HEK293 (cell line): Measurements from ENCODE around the gene RHOT2.

Experiments used
- KLF16 ChIP-seq: fragments of 450-650 bp; formaldehyde crosslinking; IDR thresholded peaks from 2 replicates; pipeline ENCODE4 v1.5.1; 2017; ENCODE audit warnings: missing biosample characterization, missing genetic modification characterization
- KLF9 ChIP-seq: fragments of 450-650 bp; formaldehyde crosslinking; IDR thresholded peaks from 2 replicates; pipeline ENCODE4 v1.5.1; 2016; ENCODE audit warnings: missing biosample characterization, missing genetic modification characterization, low read depth
- MEIS1 ChIP-seq: sonication (generic); formaldehyde crosslinking; IDR thresholded peaks from 2 replicates; pipeline ENCODE4 v1.8.1; 2022; ENCODE audit warnings: missing genetic modification reagents, mild to moderate bottlenecking, borderline replicate concordance
- MZF1 ChIP-seq: fragments of 450-650 bp; formaldehyde crosslinking; IDR thresholded peaks from 2 replicates; pipeline ENCODE4 v1.5.1; 2017; ENCODE audit warnings: missing biosample characterization, missing genetic modification characterization, borderline replicate concordance
- RBAK ChIP-seq: fragments of 450-650 bp; formaldehyde crosslinking; IDR thresholded peaks from 2 replicates; pipeline ENCODE4 v1.5.1; 2016; ENCODE audit warnings: missing biosample characterization, missing genetic modification characterization
- SP3 ChIP-seq: fragments of 450-650 bp; formaldehyde crosslinking; IDR thresholded peaks from 2 replicates; pipeline ENCODE4 v1.5.1; 2016; ENCODE audit warnings: missing biosample characterization, missing genetic modification characterization
- WT1 ChIP-seq: fragments of 450-650 bp; formaldehyde crosslinking; IDR thresholded peaks from 2 replicates; pipeline ENCODE4 v1.5.1; 2016; ENCODE audit warnings: missing biosample characterization, missing genetic modification characterization
- ZBTB44 ChIP-seq: fragments of 450-650 bp; IDR thresholded peaks from 2 replicates; pipeline ENCODE4 v1.5.1; 2018; ENCODE audit warnings: missing biosample characterization, mild to moderate bottlenecking, missing genetic modification characterization
- ZEB2 ChIP-seq: fragments of 450-650 bp; formaldehyde crosslinking; IDR thresholded peaks from 2 replicates; pipeline ENCODE4 v1.5.1; 2016; ENCODE audit warnings: missing biosample characterization, missing genetic modification characterization
- ZIC2 ChIP-seq: fragments of 450-650 bp; formaldehyde crosslinking; IDR thresholded peaks from 2 replicates; pipeline ENCODE4 v1.5.1; 2016; ENCODE audit warnings: missing biosample characterization, missing genetic modification characterization
- ZNF10 ChIP-seq: fragments of 450-650 bp; formaldehyde crosslinking; IDR thresholded peaks from 2 replicates; pipeline ENCODE4 v1.5.1; 2017; ENCODE audit warnings: missing biosample characterization, missing genetic modification characterization
- ZNF112 ChIP-seq: fragments of 450-650 bp; formaldehyde crosslinking; IDR thresholded peaks from 2 replicates; pipeline ENCODE4 v1.5.0; 2017; ENCODE audit warnings: missing biosample characterization, missing genetic modification characterization
- ZNF148 ChIP-seq: fragments of 450-650 bp; formaldehyde crosslinking; IDR thresholded peaks from 2 replicates; pipeline ENCODE4 v1.5.0; 2017; ENCODE audit warnings: missing biosample characterization, missing genetic modification characterization, borderline replicate concordance
- ZNF16 ChIP-seq: fragments of 450-650 bp; formaldehyde crosslinking; IDR thresholded peaks from 2 replicates; pipeline ENCODE4 v1.5.1; 2016; ENCODE audit warnings: low read depth, missing biosample characterization, missing genetic modification characterization
- ZNF174 ChIP-seq: fragments of 450-650 bp; formaldehyde crosslinking; IDR thresholded peaks from 2 replicates; pipeline ENCODE4 v1.5.0; 2017; ENCODE audit warnings: missing biosample characterization, mild to moderate bottlenecking, missing genetic modification characterization
- ZNF18 ChIP-seq: fragments of 450-650 bp; formaldehyde crosslinking; IDR thresholded peaks from 2 replicates; pipeline ENCODE4 v1.5.1; 2016; ENCODE audit warnings: missing biosample characterization, missing genetic modification characterization
- ZNF221 ChIP-seq: fragments of 450-650 bp; formaldehyde crosslinking; IDR thresholded peaks from 2 replicates; pipeline ENCODE4 v1.5.1; 2017; ENCODE audit warnings: missing biosample characterization, missing genetic modification characterization, borderline replicate concordance
- ZNF23 ChIP-seq: fragments of 450-650 bp; formaldehyde crosslinking; IDR thresholded peaks from 2 replicates; pipeline ENCODE4 v1.5.1; 2016; ENCODE audit warnings: missing biosample characterization, missing genetic modification characterization, borderline replicate concordance
- ZNF585B ChIP-seq: fragments of 450-650 bp; formaldehyde crosslinking; IDR thresholded peaks from 2 replicates; pipeline ENCODE4 v1.5.1; 2016; ENCODE audit warnings: missing biosample characterization, missing genetic modification characterization
- ZNF621 ChIP-seq: fragments of 450-650 bp; formaldehyde crosslinking; IDR thresholded peaks from 2 replicates; pipeline ENCODE4 v1.5.1; 2017; ENCODE audit warnings: missing biosample characterization, missing genetic modification characterization
- ZNF629 ChIP-seq: fragments of 450-650 bp; formaldehyde crosslinking; IDR thresholded peaks from 2 replicates; pipeline ENCODE4 v1.5.1; 2017; ENCODE audit warnings: missing biosample characterization, missing genetic modification characterization
- TF ChIP-seq, protein P1 (sequence below): fragments of 450-650 bp; formaldehyde crosslinking; IDR thresholded peaks from 2 replicates; pipeline ENCODE4 v1.5.1; 2017; ENCODE audit warnings: missing biosample characterization, missing genetic modification characterization
- TF ChIP-seq, protein P2 (sequence below): fragments of 450-650 bp; formaldehyde crosslinking; IDR thresholded peaks from 2 replicates; pipeline ENCODE4 v1.5.1; 2017; ENCODE audit warnings: missing biosample characterization, missing genetic modification characterization
- TF ChIP-seq, protein P3 (sequence below): fragments of 450-650 bp; formaldehyde crosslinking; IDR thresholded peaks from 2 replicates; pipeline ENCODE4 v1.5.1; 2016; ENCODE audit warnings: missing biosample characterization, missing genetic modification characterization
- TF ChIP-seq, protein P4 (sequence below): fragments of 450-650 bp; formaldehyde crosslinking; IDR thresholded peaks from 2 replicates; pipeline ENCODE4 v1.5.1; 2016; ENCODE audit warnings: missing biosample characterization, missing genetic modification characterization

The RHOT2 gene

GRCh38 chr16:695355-696089, 27.6 kb downstream of the RHOT2 start (continued):
- TF ChIP-seq MEIS1 (CRISPR knock-in tag) = no peak
- TF ChIP-seq MZF1 (tag by site-specific recombination) = no peak
- TF ChIP-seq ZIC2 (tag by site-specific recombination) = peak; percentile 69
- TF ChIP-seq RBAK = no peak
- no peak for TF ChIP-seq ZNF18 (tag by site-specific recombination)
- TF ChIP-seq ZNF621 (tag by site-specific recombination) = no peak
- TF ChIP-seq ZNF221 = no peak
- 0 out of 2 replicates have a peak, but pooled peaks have one; percentile 44 for TF ChIP-seq ZNF10 (tag by site-specific recombination)
- no peak for TF ChIP-seq WT1 (tag by site-specific recombination)
- TF ChIP-seq, protein P1, sequence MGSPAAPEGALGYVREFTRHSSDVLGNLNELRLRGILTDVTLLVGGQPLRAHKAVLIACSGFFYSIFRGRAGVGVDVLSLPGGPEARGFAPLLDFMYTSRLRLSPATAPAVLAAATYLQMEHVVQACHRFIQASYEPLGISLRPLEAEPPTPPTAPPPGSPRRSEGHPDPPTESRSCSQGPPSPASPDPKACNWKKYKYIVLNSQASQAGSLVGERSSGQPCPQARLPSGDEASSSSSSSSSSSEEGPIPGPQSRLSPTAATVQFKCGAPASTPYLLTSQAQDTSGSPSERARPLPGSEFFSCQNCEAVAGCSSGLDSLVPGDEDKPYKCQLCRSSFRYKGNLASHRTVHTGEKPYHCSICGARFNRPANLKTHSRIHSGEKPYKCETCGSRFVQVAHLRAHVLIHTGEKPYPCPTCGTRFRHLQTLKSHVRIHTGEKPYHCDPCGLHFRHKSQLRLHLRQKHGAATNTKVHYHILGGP = no peak
- TF ChIP-seq ZNF23 (tag by site-specific recombination) = no peak
- no peak for TF ChIP-seq ZNF585B (tag by site-specific recombination)
- TF ChIP-seq KLF16 (tag by site-specific recombination) = 0 out of 2 replicates have a peak, but pooled peaks have one; percentile 17
- peak; percentile 48; the same call in 1 of the 2 replicates for TF ChIP-seq ZNF629 (tag by site-specific recombination)
- no peak for TF ChIP-seq ZNF112 (tag by site-specific recombination)
- 0 out of 2 replicates have a peak, but pooled peaks have one; percentile 40 for TF ChIP-seq SP3 (tag by site-specific recombination)
- TF ChIP-seq, protein P2, sequence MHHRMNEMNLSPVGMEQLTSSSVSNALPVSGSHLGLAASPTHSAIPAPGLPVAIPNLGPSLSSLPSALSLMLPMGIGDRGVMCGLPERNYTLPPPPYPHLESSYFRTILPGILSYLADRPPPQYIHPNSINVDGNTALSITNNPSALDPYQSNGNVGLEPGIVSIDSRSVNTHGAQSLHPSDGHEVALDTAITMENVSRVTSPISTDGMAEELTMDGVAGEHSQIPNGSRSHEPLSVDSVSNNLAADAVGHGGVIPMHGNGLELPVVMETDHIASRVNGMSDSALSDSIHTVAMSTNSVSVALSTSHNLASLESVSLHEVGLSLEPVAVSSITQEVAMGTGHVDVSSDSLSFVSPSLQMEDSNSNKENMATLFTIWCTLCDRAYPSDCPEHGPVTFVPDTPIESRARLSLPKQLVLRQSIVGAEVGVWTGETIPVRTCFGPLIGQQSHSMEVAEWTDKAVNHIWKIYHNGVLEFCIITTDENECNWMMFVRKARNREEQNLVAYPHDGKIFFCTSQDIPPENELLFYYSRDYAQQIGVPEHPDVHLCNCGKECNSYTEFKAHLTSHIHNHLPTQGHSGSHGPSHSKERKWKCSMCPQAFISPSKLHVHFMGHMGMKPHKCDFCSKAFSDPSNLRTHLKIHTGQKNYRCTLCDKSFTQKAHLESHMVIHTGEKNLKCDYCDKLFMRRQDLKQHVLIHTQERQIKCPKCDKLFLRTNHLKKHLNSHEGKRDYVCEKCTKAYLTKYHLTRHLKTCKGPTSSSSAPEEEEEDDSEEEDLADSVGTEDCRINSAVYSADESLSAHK (tag by site-specific recombination) = no peak
- no peak for TF ChIP-seq ZNF174
- no peak; the same call in 1 of the 2 replicates for TF ChIP-seq ZEB2 (tag by site-specific recombination)
- TF ChIP-seq KLF9 = peak; percentile 18; the same call in 1 of the 2 replicates
- TF ChIP-seq, protein P3, sequence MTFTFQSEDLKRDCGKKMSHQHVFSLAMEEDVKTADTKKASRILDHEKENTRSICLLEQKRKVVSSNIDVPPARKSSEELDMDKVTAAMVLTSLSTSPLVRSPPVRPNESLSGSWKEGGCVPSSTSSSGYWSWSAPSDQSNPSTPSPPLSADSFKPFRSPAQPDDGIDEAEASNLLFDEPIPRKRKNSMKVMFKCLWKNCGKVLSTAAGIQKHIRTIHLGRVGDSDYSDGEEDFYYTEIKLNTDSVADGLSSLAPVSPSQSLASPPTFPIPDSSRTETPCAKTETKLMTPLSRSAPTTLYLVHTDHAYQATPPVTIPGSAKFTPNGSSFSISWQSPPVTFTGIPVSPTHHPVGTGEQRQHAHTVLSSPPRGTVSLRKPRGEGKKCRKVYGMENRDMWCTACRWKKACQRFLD = no peak
- TF ChIP-seq ZNF148 = no peak
- TF ChIP-seq ZNF16 (tag by site-specific recombination) = no peak
- TF ChIP-seq ZBTB44 = peak; percentile 95
- TF ChIP-seq, protein P4, sequence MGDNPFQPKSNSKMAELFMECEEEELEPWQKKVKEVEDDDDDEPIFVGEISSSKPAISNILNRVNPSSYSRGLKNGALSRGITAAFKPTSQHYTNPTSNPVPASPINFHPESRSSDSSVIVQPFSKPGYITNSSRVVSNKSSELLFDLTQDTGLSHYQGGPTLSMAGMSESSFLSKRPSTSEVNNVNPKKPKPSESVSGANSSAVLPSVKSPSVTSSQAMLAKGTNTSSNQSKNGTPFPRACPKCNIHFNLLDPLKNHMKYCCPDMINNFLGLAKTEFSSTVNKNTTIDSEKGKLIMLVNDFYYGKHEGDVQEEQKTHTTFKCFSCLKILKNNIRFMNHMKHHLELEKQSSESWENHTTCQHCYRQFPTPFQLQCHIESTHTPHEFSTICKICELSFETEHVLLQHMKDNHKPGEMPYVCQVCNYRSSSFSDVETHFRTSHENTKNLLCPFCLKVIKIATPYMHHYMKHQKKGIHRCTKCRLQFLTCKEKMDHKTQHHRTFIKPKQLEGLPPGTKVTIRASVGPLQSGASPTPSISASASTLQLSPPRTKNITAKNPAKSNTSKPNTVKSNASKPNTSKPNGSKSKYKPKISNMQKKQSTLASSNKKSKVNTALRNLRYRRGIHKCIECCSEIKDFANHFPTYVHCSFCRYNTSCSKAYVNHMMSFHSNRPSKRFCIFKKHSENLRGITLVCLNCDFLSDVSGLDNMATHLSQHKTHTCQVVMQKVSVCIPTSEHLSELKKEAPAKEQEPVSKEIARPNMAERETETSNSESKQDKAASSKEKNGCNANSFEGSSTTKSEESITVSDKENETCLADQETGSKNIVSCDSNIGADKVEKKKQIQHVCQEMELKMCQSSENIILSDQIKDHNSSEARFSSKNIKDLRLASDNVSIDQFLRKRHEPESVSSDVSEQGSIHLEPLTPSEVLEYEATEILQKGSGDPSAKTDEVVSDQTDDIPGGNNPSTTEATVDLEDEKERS (tag by site-specific recombination) = no peak
